RWPE2 (cell line): ENCODE results near the gene FAM117B.

Source experiments
- ATAC-seq: fragments of 200-7000 bp; cut with Tn5 transposase; 3 replicates; pipeline ENCODE4 v1.9.1; 2021; ENCODE audit warnings: low read depth
- DNase-seq: peaks from one replicate; pipeline ENCODE4 v3.0.0-alpha.2; 2020; ENCODE audit warnings: low spot score
- H3K27ac ChIP-seq: fragments of 450-650 bp; 2 replicates; pipeline ENCODE4 v1.5.1; 2017; ENCODE audit warnings: mild to moderate bottlenecking; ENCODE audit not compliant: poor library complexity, severe bottlenecking
- H3K27me3 ChIP-seq: fragments of 250-450 bp; sonication (Bioruptor Pico); 2 replicates; pipeline ENCODE4 v1.5.1; 2021; ENCODE audit warnings: mild to moderate bottlenecking, moderate library complexity; ENCODE audit not compliant: insufficient read depth, poor library complexity, severe bottlenecking
- H3K36me3 ChIP-seq: fragments of 250-450 bp; sonication (Bioruptor Pico); 2 replicates; pipeline ENCODE4 v1.5.1; 2020; ENCODE audit warnings: low read depth, mild to moderate bottlenecking, moderate library complexity
- H3K4me1 ChIP-seq: fragments of 250-450 bp; sonication (Bioruptor Pico); 2 replicates; pipeline ENCODE4 v1.5.1; 2021; ENCODE audit warnings: mild to moderate bottlenecking, moderate library complexity; ENCODE audit not compliant: insufficient read depth, poor library complexity, severe bottlenecking
- H3K4me3 ChIP-seq: fragments of 250-450 bp; sonication (Bioruptor Pico); 2 replicates; pipeline ENCODE4 v1.5.1; 2021; ENCODE audit warnings: mild to moderate bottlenecking, moderate library complexity; ENCODE audit not compliant: severe bottlenecking
- H3K9me3 ChIP-seq: fragments of 250-450 bp; sonication (Bioruptor Pico); 2 replicates; pipeline ENCODE4 v1.5.1; 2021; ENCODE audit warnings: mild to moderate bottlenecking, moderate library complexity; ENCODE audit not compliant: severe bottlenecking
- CTCF ChIP-seq: fragments of 450-650 bp; IDR thresholded peaks from one replicate; pipeline ENCODE4 v1.5.1; 2017; ENCODE audit warnings: mild to moderate bottlenecking, moderate library complexity; ENCODE audit not compliant: poor library complexity, severe bottlenecking

FAM117B gene

GRCh38 chr2:202771741-202772460 is 137.1 kb downstream of the FAM117B start:
- ATAC-seq (no peak), DNase-seq (no peak)
- Histone ChIP-seq H3K27ac (no peak overlapping the region), H3K4me3 (no peak overlapping the region), H3K4me1 (no peaks in the 10 kb centered on the region), H3K36me3 (no peaks in the 10 kb centered on the region), H3K27me3 (no peaks in the 10 kb centered on the region), H3K9me3 (no peaks in the 10 kb centered on the region)
- no peak for TF ChIP-seq CTCF

- no peaks in the 10 kb centered on the region for H3K4me1 ChIP-seq
- no peaks in the 10 kb centered on the region for H3K9me3 ChIP-seq
- no peaks in the 10 kb centered on the region for H3K27me3 ChIP-seq
- no peak for DNase-seq
- no peak overlapping the region for H3K27ac ChIP-seq
- no peaks in the 10 kb centered on the region for H3K36me3 ChIP-seq
- H3K4me3 ChIP-seq: no peak overlapping the region
- no peak for ATAC-seq
- TF ChIP-seq CTCF: no peak
These were observed 138.7 kb downstream of the FAM117B start for GRCh38 chr2:202773301-202773973.

- ATAC-seq: no peak
- Histone ChIP-seq H3K9me3 (no peaks in the 10 kb centered on the region), H3K27ac (no peak overlapping the region), H3K27me3 (no peaks in the 10 kb centered on the region), H3K36me3 (no peaks in the 10 kb centered on the region), H3K4me1 (no peaks in the 10 kb centered on the region), H3K4me3 (no peak overlapping the region)
- DNase-seq: no peak
- no peak for TF ChIP-seq CTCF
These were observed 139.3 kb downstream of the FAM117B start for GRCh38 chr2:202774104-202774503.

- DNase-seq: no peak
- no peak overlapping the region for H3K4me3 ChIP-seq
- H3K27ac ChIP-seq: no peak overlapping the region
- TF ChIP-seq CTCF: no peak
- H3K9me3 ChIP-seq: no peaks in the 10 kb centered on the region
- ATAC-seq: no peak
- H3K27me3 ChIP-seq: no peaks in the 10 kb centered on the region
- H3K4me1 ChIP-seq: peaks cover 10% of the 10 kb centered on the region
- no peaks in the 10 kb centered on the region for H3K36me3 ChIP-seq
These were observed 143.4 kb downstream of the FAM117B start for GRCh38 chr2:202778217-202778616.

GRCh38 chr2:202780514-202781021 is 145.8 kb downstream of the FAM117B start:
- Histone ChIP-seq H3K4me3 (no peak overlapping the region), H3K27me3 (no peaks in the 10 kb centered on the region), H3K27ac (peak overlapping the region; percentile 18), H3K36me3 (no peaks in the 10 kb centered on the region; the same call in 1 of the 2 replicates), H3K4me1 (peaks cover 10% of the 10 kb centered on the region), H3K9me3 (no peaks in the 10 kb centered on the region)
- peak; percentile 98 for ATAC-seq
- TF ChIP-seq CTCF: no peak
- DNase-seq: no peak
